Stimulated activated CD4-positive, alpha-beta T cell treated with anti-CD3 and anti-CD28 coated beads, Interleukin-15, amount 100 ng/mL, for 48 hours (primary cell): ENCODE results near the gene TBK1.

Experiments
- DNase-seq, 2 donors: peaks; one replicate each; pipeline ENCODE4 v3.0.0-alpha.2; 2020; ENCODE audit warnings: low read depth in 2 of 2

TBK1 gene

GRCh38 chr12:64544371-64545080 lies 92.6 kb downstream of the TBK1 start:
- DNase-seq = no peak

- no peak for DNase-seq
These were observed 93.1 kb downstream of the TBK1 start for GRCh38 chr12:64545081-64545382.

- DNase-seq = no peak
These were observed 97.2 kb downstream of the TBK1 start for GRCh38 chr12:64549108-64549507.

- no peak for DNase-seq
These were observed 98.8 kb downstream of the TBK1 start for GRCh38 chr12:64550755-64551154.

GRCh38 chr12:64551676-64552075 lies 99.8 kb downstream of the TBK1 start:
- no peak for DNase-seq
